ENCODE results near the gene PRAMEF10. TPM values are rescaled to one million over a fixed set of nuclear protein-coding genes. Genes with fewer than 3 reads are reported as not detected.

PRAMEF10 gene
- not detected in 5 replicates for total RNA-seq (2022; extraction: Qiagen RNA extraction; ENCODE audit: low read depth)

GRCh38 chr1:12898170-12898569 is at the start of gene PRAMEF10:
Gene PRAMEF10, minus strand, starts transcription at chr1:12898270. Its CDS starts 2,423 bp downstream, at chr1:12895847.

GRCh38 chr1:12947480-12947879 is 49.4 kb upstream of the PRAMEF10 start, which contains the start of gene PRAMEF6:
Gene PRAMEF6, minus strand, starts transcription at chr1:12947580. Its CDS starts 5,062 bp downstream, at chr1:12942518.

GRCh38 chr1:12916310-12916709 is 18.2 kb upstream of the PRAMEF10 start, which contains the start of gene PRAMEF7:
Gene PRAMEF7, plus strand, starts transcription at chr1:12916610. Its CDS starts 1,083 bp downstream, at chr1:12917693.

GRCh38 chr1:12886101-12886500 is 12.0 kb downstream of the PRAMEF10 start, which contains the start of gene PRAMEF4:
Gene PRAMEF4, minus strand, starts transcription at chr1:12886201. Its CDS starts 2,807 bp downstream, at chr1:12883394.

GRCh38 chr1:12856786-12857185 is 41.3 kb downstream of the PRAMEF10 start, which contains the start of gene PRAMEF2:
Gene PRAMEF2, plus strand, starts transcription at chr1:12857086. Its CDS starts 1,924 bp downstream, at chr1:12859010.

GRCh38 chr1:12848620-12849019 is 49.5 kb downstream of the PRAMEF10 start, which contains the start of gene HNRNPCL1:
Gene HNRNPCL1, minus strand, starts transcription at chr1:12848720. Its CDS starts 431 bp downstream, at chr1:12848289.

Other genes with a start within 250 kb of the PRAMEF10 start
- gene AADACL3, start 182.2 kb downstream of the PRAMEF10 start, total RNA-seq (2022; extraction: Qiagen RNA extraction; ENCODE audit: low read depth): not detected in 5 replicates
- gene CFAP107, start 152.1 kb downstream of the PRAMEF10 start, total RNA-seq (2022; extraction: Qiagen RNA extraction; ENCODE audit: low read depth): not detected in 5 replicates
- not detected in 5 replicates for gene PRAMEF12, start 124.5 kb downstream of the PRAMEF10 start, total RNA-seq (2022; extraction: Qiagen RNA extraction; ENCODE audit: low read depth)
- not detected in 5 replicates for gene PRAMEF1, start 106.9 kb downstream of the PRAMEF10 start, total RNA-seq (2022; extraction: Qiagen RNA extraction; ENCODE audit: low read depth)
- gene PRAMEF11, start 66.9 kb downstream of the PRAMEF10 start, total RNA-seq (2022; extraction: Qiagen RNA extraction; ENCODE audit: low read depth): not detected in 5 replicates
- not detected in 5 replicates for gene HNRNPCL1, start 49.5 kb downstream of the PRAMEF10 start, total RNA-seq (2022; extraction: Qiagen RNA extraction; ENCODE audit: low read depth)
- not detected in 5 replicates for gene PRAMEF2, start 41.2 kb downstream of the PRAMEF10 start, total RNA-seq (2022; extraction: Qiagen RNA extraction; ENCODE audit: low read depth)
- gene PRAMEF4, start 12.1 kb downstream of the PRAMEF10 start, total RNA-seq (2022; extraction: Qiagen RNA extraction; ENCODE audit: low read depth): not detected in 5 replicates
- not detected in 5 replicates for gene PRAMEF7, start 18.3 kb upstream of the PRAMEF10 start, total RNA-seq (2022; extraction: Qiagen RNA extraction; ENCODE audit: low read depth)
- gene PRAMEF6, start 49.3 kb upstream of the PRAMEF10 start, total RNA-seq (2022; extraction: Qiagen RNA extraction; ENCODE audit: low read depth): not detected in 5 replicates
- gene PRAMEF27, start 158.3 kb upstream of the PRAMEF10 start, total RNA-seq (2022; extraction: Qiagen RNA extraction; ENCODE audit: low read depth): not detected in 5 replicates
- not detected in 5 replicates for gene HNRNPCL3, start 162.5 kb upstream of the PRAMEF10 start, total RNA-seq (2022; extraction: Qiagen RNA extraction; ENCODE audit: low read depth)
- gene PRAMEF25, start 172.5 kb upstream of the PRAMEF10 start, total RNA-seq (2022; extraction: Qiagen RNA extraction; ENCODE audit: low read depth): not detected in 5 replicates
- gene HNRNPCL2, start 218.6 kb upstream of the PRAMEF10 start, total RNA-seq (2022; extraction: Qiagen RNA extraction; ENCODE audit: low read depth): not detected in 5 replicates

Measured in A549 treated with CpdA at 1 μM for 4 hours (cell line).